ENCODE results near the gene SEC24D.

The SEC24D gene

DNA sequence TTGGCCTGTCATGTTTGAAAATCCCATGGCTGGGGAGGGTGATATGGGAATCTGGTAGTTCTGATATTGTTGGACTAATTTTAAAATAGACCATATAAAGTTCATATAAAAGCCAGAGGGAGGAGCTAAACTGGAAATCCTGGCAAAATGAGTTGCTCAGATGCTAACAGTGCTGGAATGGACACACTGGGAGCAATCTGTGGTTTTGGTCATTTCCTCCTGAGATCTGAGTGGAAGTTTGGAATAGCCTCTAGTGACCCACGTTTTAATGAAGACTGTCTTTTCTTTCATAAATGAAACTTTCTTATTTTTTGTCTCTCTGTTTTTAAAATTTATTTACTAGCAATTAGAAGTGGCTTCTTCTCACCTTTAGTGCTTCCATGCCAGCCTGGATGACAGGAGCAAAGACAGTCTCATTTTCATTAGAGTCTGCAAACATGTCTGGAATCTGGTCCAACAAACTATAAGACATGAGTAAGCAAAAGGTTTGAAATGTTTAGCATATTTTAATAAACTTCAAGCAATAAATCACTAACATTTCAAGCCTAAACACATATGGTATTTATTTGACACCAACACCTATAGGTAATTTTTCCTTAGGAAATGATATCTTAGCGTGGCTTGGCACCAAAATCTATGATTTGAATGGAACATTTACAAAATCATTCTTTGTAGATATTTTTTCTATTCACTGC is 84.2 kb downstream of the SEC24D start:
- DNase-seq (ENCODE audit: low read depth in 2 of 2), result no peak

DNA sequence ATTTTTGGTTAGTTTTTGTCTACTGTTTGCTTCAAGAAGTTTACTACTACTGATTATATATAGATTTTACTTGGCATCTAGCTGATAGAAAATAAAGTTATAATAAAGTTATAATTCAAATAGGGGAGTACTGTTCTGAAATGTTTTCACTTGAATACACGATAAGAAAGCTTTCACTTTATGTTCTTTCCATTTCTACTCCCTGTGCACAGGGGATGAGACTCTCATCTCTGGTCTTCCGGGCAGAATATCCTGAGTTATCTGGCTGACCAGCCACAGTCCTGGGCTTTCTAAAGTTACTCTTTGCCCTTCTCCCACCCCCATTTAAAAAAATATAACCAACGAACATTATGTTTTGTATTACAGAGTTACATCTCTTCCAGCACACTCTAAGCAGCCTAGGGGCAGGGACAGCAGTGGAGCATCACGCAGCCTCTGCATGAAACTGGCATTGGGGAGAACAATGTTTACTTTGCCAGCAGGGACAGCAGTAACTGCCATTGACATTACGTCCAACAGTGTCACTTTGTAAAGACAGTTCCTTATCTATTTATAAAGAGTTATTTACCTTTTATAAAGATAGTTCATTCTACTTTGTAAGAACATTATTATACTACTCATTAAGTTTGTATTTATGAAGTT is 86.5 kb downstream of the SEC24D start:
- no peak for DNase-seq (ENCODE audit: low read depth in 2 of 2)

GRCh38 chr4:118746251-118746919 is 89.5 kb downstream of the SEC24D start:
- no peak for DNase-seq (ENCODE audit: low read depth in 2 of 2)

- no peak for DNase-seq (ENCODE audit: low read depth in 2 of 2)
Measured at GRCh38 chr4:118745357-118745756, 90.6 kb downstream of the SEC24D start.

DNA sequence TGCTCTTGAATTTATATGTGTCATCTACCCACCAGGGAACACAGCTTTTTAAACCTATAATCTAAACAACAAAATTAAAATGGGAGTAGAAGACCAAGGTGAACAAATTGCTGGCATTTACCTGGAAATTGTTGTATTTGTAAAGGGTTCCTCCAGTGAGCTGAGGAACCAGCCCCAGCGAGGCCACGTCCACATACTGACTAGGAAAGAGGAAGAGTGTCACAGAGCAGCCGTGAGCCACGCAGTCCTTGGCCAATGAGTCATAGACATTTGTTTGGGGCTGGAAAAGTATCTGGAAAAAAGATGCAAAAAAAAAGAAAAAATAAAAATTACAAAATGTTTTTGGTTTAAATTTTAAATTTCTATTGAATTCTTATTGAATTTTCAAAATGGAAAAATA is 92.1 kb downstream of the SEC24D start:
- DNase-seq (ENCODE audit: low read depth in 2 of 2), result no peak

- DNase-seq (ENCODE audit: low read depth in 2 of 2), result no peak
Measured at GRCh38 chr4:118742050-118742449, 93.9 kb downstream of the SEC24D start.

DNA sequence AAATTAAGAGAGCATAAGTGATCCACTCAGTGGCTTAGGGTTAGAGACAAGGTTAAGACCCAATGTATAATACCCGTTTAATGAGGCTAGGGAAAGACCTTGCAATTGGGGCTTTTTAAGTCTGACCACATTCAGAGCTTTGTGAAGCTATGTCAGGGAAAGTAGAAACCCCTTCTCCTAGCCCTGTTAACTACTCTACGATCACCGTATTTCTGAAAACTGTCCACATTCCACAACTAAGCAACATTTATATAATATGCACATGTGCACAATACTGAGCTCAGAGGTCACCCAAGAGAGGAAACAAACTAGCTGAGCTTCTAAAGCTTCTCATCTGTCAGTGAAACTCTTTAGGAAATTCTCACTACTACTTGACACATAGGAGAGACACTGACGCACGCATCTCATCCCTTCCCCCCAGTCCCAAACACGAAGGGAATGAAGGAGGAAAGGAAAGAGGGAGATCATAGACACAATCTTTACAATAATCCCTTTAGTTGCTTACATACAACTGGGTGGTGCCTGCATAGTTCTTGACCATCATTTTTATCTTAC is 94.5 kb downstream of the SEC24D start:
- DNase-seq (ENCODE audit: low read depth in 2 of 2), result no peak

GRCh38 chr4:118740869-118741268 is 95.1 kb downstream of the SEC24D start:
- DNase-seq (ENCODE audit: low read depth in 2 of 2), result no peak

- no peak for DNase-seq (ENCODE audit: low read depth in 2 of 2)
Measured at GRCh38 chr4:118739022-118739713, 96.8 kb downstream of the SEC24D start.

DNA sequence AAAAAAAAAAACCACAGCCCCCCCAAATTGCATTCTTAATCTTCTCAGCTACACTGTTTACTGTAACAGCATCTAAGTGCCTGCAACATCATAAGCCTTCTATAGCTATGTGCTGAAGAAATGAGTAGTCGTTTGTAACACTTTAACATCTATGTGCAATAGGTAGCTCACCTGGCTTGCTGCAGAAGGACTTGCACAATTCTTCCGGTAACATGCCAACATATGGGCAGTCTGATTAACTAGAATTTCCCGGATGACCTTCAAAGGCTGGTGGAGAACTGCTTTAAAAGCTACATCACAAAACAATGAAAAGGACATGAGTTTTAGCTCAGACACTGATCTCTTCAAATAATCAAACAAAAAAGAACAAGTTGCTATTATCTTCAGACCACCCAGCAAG is 97.8 kb downstream of the SEC24D start:
- DNase-seq (ENCODE audit: low read depth in 2 of 2), result no peak

DNA sequence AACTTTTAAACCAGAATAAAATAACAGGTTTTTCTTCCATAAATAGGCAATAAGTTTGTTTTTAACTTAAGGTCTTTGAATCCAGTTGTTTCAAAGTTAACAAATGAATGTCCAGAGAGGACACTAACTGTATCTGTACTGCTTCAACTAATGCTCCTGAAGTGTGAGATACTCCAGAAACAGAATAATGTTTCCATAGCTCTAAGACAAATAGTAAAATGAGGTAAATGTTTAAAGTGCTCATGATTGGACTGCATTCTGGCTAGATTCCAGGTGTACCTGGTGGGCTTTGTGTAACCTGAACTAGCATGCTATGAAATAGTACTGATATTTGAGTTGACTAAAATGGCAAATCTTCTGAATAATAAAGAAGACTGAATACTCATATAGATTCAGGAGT is 99.0 kb downstream of the SEC24D start:
- DNase-seq (ENCODE audit: low read depth in 2 of 2), result no peak

DNA sequence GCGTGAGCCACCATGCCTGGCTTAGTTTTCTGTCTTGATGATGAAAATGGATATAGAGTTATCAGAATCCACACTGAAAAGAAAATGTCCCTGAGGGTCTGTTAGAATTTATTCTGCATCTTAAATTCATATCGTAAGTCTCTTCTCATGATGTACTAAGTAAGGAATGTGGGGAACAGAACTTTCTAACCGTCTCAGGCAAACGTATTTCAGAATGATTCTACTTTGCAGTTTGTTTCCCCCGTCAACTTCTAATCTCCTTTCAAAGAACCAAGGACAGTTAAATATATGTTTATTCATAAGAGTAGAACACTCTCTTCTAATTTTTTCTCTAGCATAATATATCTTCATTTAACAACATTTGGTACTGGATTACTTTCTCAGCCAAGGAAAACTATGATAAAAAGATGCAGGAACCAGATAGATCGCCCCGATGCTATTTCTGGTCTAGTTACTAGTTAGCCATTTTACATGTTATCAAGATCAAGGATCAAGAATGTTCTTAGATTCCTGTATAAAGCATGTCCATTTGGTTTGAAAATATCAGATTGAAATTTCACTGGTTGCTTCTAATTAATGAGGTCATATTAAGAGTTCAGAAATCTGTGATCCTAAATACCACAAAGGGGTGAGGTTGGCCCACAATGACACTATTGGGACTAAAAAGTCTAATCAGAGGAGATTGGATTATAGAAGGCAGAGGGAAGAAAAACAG is 101.3 kb downstream of the SEC24D start:
- DNase-seq (ENCODE audit: low read depth in 2 of 2), result no peak

DNA sequence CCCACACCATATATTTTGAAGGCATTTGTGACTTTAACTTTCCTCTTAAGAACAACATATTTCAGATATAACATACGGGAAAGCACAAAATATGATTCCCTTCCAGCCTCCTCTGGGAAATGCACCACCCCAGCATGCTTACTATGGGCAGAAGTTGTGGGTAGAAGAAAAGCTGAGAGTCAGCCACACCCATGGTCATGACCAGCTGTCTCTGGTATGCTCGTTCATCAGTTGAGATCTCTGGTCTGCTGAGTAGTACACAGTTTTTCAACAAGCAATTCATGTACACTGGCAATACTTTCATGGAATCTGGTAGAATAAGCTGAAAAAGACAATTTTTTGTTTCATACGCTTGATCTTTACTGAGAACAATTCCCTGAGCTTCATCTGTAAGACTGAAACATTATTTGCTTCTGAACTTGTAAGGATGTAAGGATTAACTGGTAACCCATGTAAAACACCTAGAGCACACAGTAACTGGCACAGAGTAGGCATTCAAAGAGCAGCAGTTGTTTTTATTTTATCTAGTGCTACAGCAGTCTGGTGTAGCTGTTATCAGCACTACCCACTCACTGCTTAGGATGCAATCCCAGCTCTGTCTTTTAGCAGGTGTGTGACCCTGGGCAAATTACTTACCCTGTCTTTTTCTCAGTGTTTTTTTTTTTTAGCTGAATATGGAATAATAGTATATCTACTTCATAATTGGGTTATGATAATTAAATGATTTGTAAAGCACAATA is 103.2 kb downstream of the SEC24D start:
- DNase-seq (ENCODE audit: low read depth in 2 of 2), result no peak

GRCh38 chr4:118730683-118731082 is 105.2 kb downstream of the SEC24D start:
- DNase-seq (ENCODE audit: low read depth in 2 of 2), result no peak

GRCh38 chr4:118729287-118730286 is 106.3 kb downstream of the SEC24D start:
- DNase-seq (ENCODE audit: low read depth in 2 of 2), result no peak

GRCh38 chr4:118727360-118727759 is 108.6 kb downstream of the SEC24D start:
- DNase-seq (ENCODE audit: low read depth in 2 of 2), result no peak

DNA sequence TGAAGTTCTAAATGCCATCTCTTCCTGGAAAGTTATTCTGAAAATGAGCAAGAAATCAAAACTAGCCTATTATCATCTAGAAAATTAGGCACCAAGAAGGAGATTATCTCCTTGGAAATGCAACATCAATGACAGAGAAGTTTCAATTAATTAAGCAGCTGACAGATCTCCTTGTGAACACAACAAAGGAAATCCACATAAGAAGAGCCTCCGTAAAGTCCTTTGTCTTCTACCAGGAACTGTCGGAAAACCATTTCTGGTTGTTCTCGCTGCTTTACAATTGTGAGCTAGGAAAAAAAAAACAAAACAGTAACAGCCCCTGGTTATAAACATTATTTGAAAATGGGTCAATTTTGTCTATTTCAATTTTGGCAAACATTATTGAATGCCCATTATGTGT is 112.6 kb downstream of the SEC24D start:
- no peak for DNase-seq (ENCODE audit: low read depth in 2 of 2)

DNA sequence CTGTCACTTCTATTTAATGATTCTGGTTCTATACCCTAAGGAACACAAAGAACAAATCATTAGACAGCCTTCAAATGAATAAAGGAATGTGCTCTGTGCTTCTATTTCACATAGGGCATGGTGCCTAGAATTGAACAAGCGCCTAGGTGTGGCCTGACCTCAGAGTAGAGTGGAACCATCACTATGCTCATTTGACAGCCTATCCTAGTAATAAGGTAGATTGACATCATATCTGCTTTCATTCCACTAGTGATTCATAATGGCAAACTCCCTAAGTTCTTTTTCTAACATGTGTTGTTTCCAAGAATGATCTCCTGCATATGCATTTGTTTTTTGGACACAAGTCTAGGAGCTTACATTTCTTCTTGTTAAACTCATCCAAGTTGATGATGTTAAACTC is 114.2 kb downstream of the SEC24D start:
- DNase-seq (ENCODE audit: low read depth in 2 of 2), result no peak

- no peak for DNase-seq (ENCODE audit: low read depth in 2 of 2)
Measured at GRCh38 chr4:118718511-118719170, 117.3 kb downstream of the SEC24D start.

All from stimulated activated CD8-positive, alpha-beta memory T cell treated with anti-CD3 and anti-CD28 coated beads, Interleukin-15, amount 100 ng/mL, for 4 hours (primary cell).